Activated CD4-positive, CD25-positive, alpha-beta regulatory T cell treated with anti-CD3 and anti-CD28 coated beads, Interleukin-2, amount 50 U/mL, for 16 hours (primary cell): ENCODE measurements around the gene REEP6.
"Not testable (repeated sequence)": the region's sequence is repeated elsewhere in the genome, so short reads cannot be mapped to it uniquely, and the experiment has no call there.

Source experiments
- DNase-seq: peaks from one replicate; pipeline ENCODE4 v3.0.0-alpha.2; 2020; ENCODE audit warnings: low read depth, low spot score

Gene REEP6

GRCh38 chr19:1505991-1506881 is 15.3 kb downstream of the REEP6 start:
- no peak for DNase-seq

- DNase-seq = no peak
These were observed 16.2 kb downstream of the REEP6 start for GRCh38 chr19:1507192-1507660.

- DNase-seq = peak; percentile 81
These were observed 17.0 kb downstream of the REEP6 start for GRCh38 chr19:1507763-1508506.

- DNase-seq = no peak
These were observed 17.5 kb downstream of the REEP6 start for GRCh38 chr19:1508507-1508856.

- no peak for DNase-seq
These were observed 18.8 kb downstream of the REEP6 start for GRCh38 chr19:1509602-1510441.

- no peak for DNase-seq
These were observed 19.4 kb downstream of the REEP6 start for GRCh38 chr19:1510442-1510806.

GRCh38 chr19:1510807-1511206 is 19.8 kb downstream of the REEP6 start:
- no peak for DNase-seq

GRCh38 chr19:1511318-1512317 is 20.6 kb downstream of the REEP6 start:
- DNase-seq = no peak

- DNase-seq = no peak
These were observed 21.9 kb downstream of the REEP6 start, which contains the start of gene ADAMTSL5 for GRCh38 chr19:1512671-1513498. Gene ADAMTSL5 (minus strand): TSS chr19:1513019. CDS start chr19:1510943, 2,076 bp downstream.

GRCh38 chr19:1513499-1514294 is 22.7 kb downstream of the REEP6 start:
- peak; percentile 39 for DNase-seq

- DNase-seq = no peak
These were observed 23.3 kb downstream of the REEP6 start for GRCh38 chr19:1514295-1514661.

GRCh38 chr19:1514986-1515721 is 24.2 kb downstream of the REEP6 start:
- no peak for DNase-seq

GRCh38 chr19:1516395-1516753 is 25.4 kb downstream of the REEP6 start:
- no peak for DNase-seq

- DNase-seq = no peak
These were observed 27.5 kb downstream of the REEP6 start for GRCh38 chr19:1518471-1518870.

- not testable (repeated sequence) for DNase-seq
These were observed 28.8 kb downstream of the REEP6 start for GRCh38 chr19:1519802-1520201.

- no peak for DNase-seq
These were observed 29.3 kb downstream of the REEP6 start for GRCh38 chr19:1520203-1520780.

GRCh38 chr19:1521636-1522035 is 30.7 kb downstream of the REEP6 start:
- DNase-seq = no peak

GRCh38 chr19:1522061-1522460 is 31.1 kb downstream of the REEP6 start:
- DNase-seq = no peak
